Adrenal gland (tissue), 12 donors: ENCODE measurements around the gene SRGAP3. TPM values are rescaled to one million over a fixed set of nuclear protein-coding genes. Genes with fewer than 3 reads are reported as not detected.

Experiments
- DNase-seq, 7 donors: peaks; one replicate each; pipeline ENCODE4 v3.0.0-alpha.2; 2019 to 2020
- H3K27ac ChIP-seq, 5 donors: fragments of 200-600 bp; sonication (generic) in 4 of 5; 1 replicate in 3 of 5; 2 replicates in 2 of 5; pipeline versions ENCODE4 v1.5.1 to v1.8.0; 2016 to 2020; ENCODE audit warnings: mild to moderate bottlenecking in 1 of 5
- H3K27me3 ChIP-seq: fragments of 200-600 bp; 2 replicates; pipeline ENCODE4 v1.8.0; 2021
- H3K36me3 ChIP-seq, 2 donors: fragments of 200-600 bp; replicated peaks in 1 of 2; 1 replicate in 1 of 2; 2 replicates in 1 of 2; pipeline versions ENCODE4 v1.5.1 to v1.8.0; 2018 to 2022
- H3K4me1 ChIP-seq, 2 donors: fragments of 200-600 bp; replicated peaks in 1 of 2; 1 replicate in 1 of 2; 2 replicates in 1 of 2; pipeline versions ENCODE4 v1.5.1 to v1.8.0; 2018 to 2021
- H3K4me3 ChIP-seq, 4 donors: fragments of 200-600 bp; sonication (generic) in 3 of 4; one replicate each; pipeline ENCODE4 v1.5.1; 2016 to 2018
- H3K9me3 ChIP-seq, 3 donors: fragments of 200-600 bp; sonication (generic) in 1 of 3; replicated peaks in 1 of 3; 1 replicate in 2 of 3; 2 replicates in 1 of 3; pipeline versions ENCODE4 v1.5.1 to v1.8.0; 2016 to 2021
- CTCF ChIP-seq, 6 experiments: fragments of 450-650 bp in 4 of 6; fragments of 200-600 bp in 2 of 6; sonication (generic) in 1 of 6; IDR thresholded peaks; 1 replicate in 5 of 6; 2 replicates in 1 of 6; pipeline versions ENCODE4 v1.5.1 to v1.8.0; 2016 to 2021; ENCODE audit warnings: antibody characterized with exemption in 6 of 6, mild to moderate bottlenecking in 2 of 6, moderate library complexity in 1 of 6
- POLR2A ChIP-seq, 2 donors: fragments of 450-650 bp; IDR thresholded peaks; one replicate each; pipeline ENCODE4 v1.6.1; 2017; ENCODE audit warnings: antibody characterized with exemption in 2 of 2, mild to moderate bottlenecking in 2 of 2, moderate library complexity in 1 of 2
- WGBS, 4 donors: extraction: QIAGEN DNeasy Blood & Tissue Kit in 2 of 4; methylation state at CpG; one replicate each; pipeline versions ENCODE4 v1.1.5 to v1.1.7; 2013 to 2017; 5-methylcytosine and 5-hydroxymethylcytosine counted together
- intact Hi-C, 2 donors: fragments of 100-400 bp; cut with DNase I; formaldehyde crosslinking; loops; one replicate each; pipeline versions ENCODE4 v1.14.1 to v1.15.0; 2022 to 2023
- polyA plus RNA-seq, 3 donors: library from polyadenylated mRNA; stranded (reverse); fragments of 200-250 nt in 2 of 3; fragments of 350-450 nt in 1 of 3; fragmentation: Illumina TruSeq in 1 of 3; extraction: RNeasy Lipid Tissue Mini Kit (QIAGEN cat#74804) in 1 of 3; gene quantifications; one replicate each; pipeline ENCODE4 v1.2.3, GENCODE V29; 2013 to 2014
- total RNA-seq, 9 donors: library from RNA; depleted of rRNA in 4 of 9; stranded (reverse); fragments of >200 nt in 4 of 9; fragments of 120-200 nt in 1 of 9; fragmentation: NEBNext Ultra II Directional in 1 of 9; extraction: Animal tissue kit (Norgen Biotek cat#: 25700) in 1 of 9; gene quantifications; one replicate each; pipeline versions ENCODE4 v1.1.0 to v1.2.4, GENCODE V29; 2013 to 2023
- donor health status: healthy with polysubstance abuse.
- donor health status: Bipolar disorder and iron deficiency.
- donor health status: DM: yes; HTN: yes; CAD: no.
- donor health status: DM: no; HTN: no; CAD: no.
- donor health status: DM: no; HTN: no; CAD: no.
- donor health status: DM: yes; HTN: yes; CAD: no.

SRGAP3 gene
- total and polyA plus RNA-seq, 12 donors = 3.3 to 35.0 (median 17.8) TPM

DNA sequence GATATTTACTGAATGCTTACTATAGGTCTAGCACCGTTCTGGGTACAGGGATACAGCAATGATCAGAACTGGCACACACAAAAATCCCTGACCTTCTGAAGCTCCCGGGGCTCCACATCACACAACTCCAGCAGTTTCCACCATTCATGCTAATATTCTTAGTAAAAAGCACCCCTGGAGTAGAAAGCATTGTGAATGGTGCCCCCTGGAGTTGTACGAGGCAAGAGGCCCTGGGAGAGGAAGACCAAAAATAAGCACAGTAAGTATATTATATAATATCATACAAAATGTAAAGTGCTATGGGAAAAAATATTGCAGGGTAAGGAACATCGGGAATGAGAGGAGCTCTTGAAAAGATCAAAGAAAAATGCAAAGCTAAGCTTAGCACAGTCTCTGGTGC lies 790 bp upstream of the SRGAP3 start:
- no peak overlapping the region for H3K4me3 ChIP-seq
- 29 to 42% (median 32%) methylated on average over 4 of the region's 4 CpGs for WGBS, 4 donors
- H3K27ac ChIP-seq = peak overlapping the region in 2 of 5 donors; percentile 78 to 85
- peaks cover 16 to 48% of the 10 kb centered on the region in 2 donors for H3K4me1 ChIP-seq
- TF ChIP-seq POLR2A (IDR thresholded peaks at IDR 0.05) (no peak), CTCF (IDR thresholded peaks at IDR 0.05) (peak in 1 of 6 experiments; percentile 8)
- no peaks in the 10 kb centered on the region for H3K9me3 ChIP-seq
- no peak for DNase-seq
- no peaks in the 10 kb centered on the region for H3K36me3 ChIP-seq
- intact Hi-C loops = no loop called here
- no peaks in the 10 kb centered on the region for H3K27me3 ChIP-seq

- peak overlapping the region in 2 of 4 donors; percentile 30 to 69 for H3K4me3 ChIP-seq
- no peaks in the 10 kb centered on the region for H3K36me3 ChIP-seq
- H3K4me1 ChIP-seq = peaks cover 16 to 48% of the 10 kb centered on the region in 2 donors
- no peaks in the 10 kb centered on the region for H3K27me3 ChIP-seq
- H3K9me3 ChIP-seq = no peaks in the 10 kb centered on the region
- 13 to 16% (median 14%) methylated on average over 13 of the region's 13 CpGs for WGBS, 4 donors
- H3K27ac ChIP-seq = peak overlapping the region in 3 of 5 donors; percentile 78 to 85 (median 81)
- peak in 3 of 7 donors; percentile 28 to 65 (median 42) for DNase-seq
- intact Hi-C loops = no loop called here
- TF ChIP-seq CTCF (IDR thresholded peaks at IDR 0.05) (no peak), POLR2A (IDR thresholded peaks at IDR 0.05) (no peak)
Observed at GRCh38 chr3:9248522-9249271, 749 bp downstream of the SRGAP3 start.

GRCh38 chr3:9247941-9248521 lies 1.4 kb downstream of the SRGAP3 start:
- TF ChIP-seq CTCF (IDR thresholded peaks at IDR 0.05) (no peak), POLR2A (IDR thresholded peaks at IDR 0.05) (no peak)
- Histone ChIP-seq H3K4me3 (peak overlapping the region in 2 of 4 donors; percentile 30 to 69), H3K27me3 (no peaks in the 10 kb centered on the region), H3K9me3 (no peaks in the 10 kb centered on the region), H3K27ac (peak overlapping the region in 3 of 5 donors; percentile 78 to 85 (median 81)), H3K36me3 (no peaks in the 10 kb centered on the region), H3K4me1 (peaks cover 16 to 48% of the 10 kb centered on the region in 2 donors)
- no peak for DNase-seq
- 34 to 69% (median 56%) methylated on average over 17 to 19 of the region's 19 CpGs for WGBS, 4 donors
- intact Hi-C loops = no loop called here

GRCh38 chr3:9247361-9247940 lies 2.0 kb downstream of the SRGAP3 start:
- TF ChIP-seq CTCF (IDR thresholded peaks at IDR 0.05) (no peak), POLR2A (IDR thresholded peaks at IDR 0.05) (no peak)
- no peaks in the 10 kb centered on the region for H3K9me3 ChIP-seq
- no peaks in the 10 kb centered on the region for H3K36me3 ChIP-seq
- no peaks in the 10 kb centered on the region for H3K27me3 ChIP-seq
- intact Hi-C loops = no loop called here
- peak overlapping the region in 1 of 4 donors; percentile 69 for H3K4me3 ChIP-seq
- peaks cover 16 to 48% of the 10 kb centered on the region in 2 donors for H3K4me1 ChIP-seq
- WGBS, 4 donors = 77 to 85% (median 82%) methylated on average over 12 of the region's 12 CpGs
- no peak overlapping the region for H3K27ac ChIP-seq
- no peak for DNase-seq
